ENCODE results near the gene PHF5A. TPM values are rescaled to one million over a fixed set of nuclear protein-coding genes. Genes with fewer than 3 reads are reported as not detected.
"Not testable (repeated sequence)": the region's sequence is repeated elsewhere in the genome, so short reads cannot be mapped to it uniquely, and the experiment has no call there.

Gene PHF5A
- total RNA-seq, 1 donor from 2014 or later: 53.0 TPM

GRCh38 chr22:41488596-41489385 lies 20.3 kb upstream of the PHF5A start:
- DNase-seq (ENCODE audit: low spot score in 2 of 2) (no peak), FAIRE-seq (no peak)

- DNase-seq (ENCODE audit: low spot score in 2 of 2) (no peak), FAIRE-seq (no peak)
Measured at GRCh38 chr22:41488076-41488475, 19.6 kb upstream of the PHF5A start.

GRCh38 chr22:41487037-41487935 lies 18.8 kb upstream of the PHF5A start:
- no peak for DNase-seq (ENCODE audit: low spot score in 2 of 2)
- no peak for FAIRE-seq

GRCh38 chr22:41485033-41485432 lies 16.5 kb upstream of the PHF5A start:
- no peak for FAIRE-seq
- no peak for DNase-seq (ENCODE audit: low spot score in 2 of 2)

GRCh38 chr22:41482319-41482935 lies 13.9 kb upstream of the PHF5A start:
- FAIRE-seq (no peak), DNase-seq (ENCODE audit: low spot score in 2 of 2) (no peak)

- no peak for DNase-seq (ENCODE audit: low spot score in 2 of 2)
- no peak for FAIRE-seq
Measured at GRCh38 chr22:41481925-41482318, 13.4 kb upstream of the PHF5A start.

- FAIRE-seq (no peak), DNase-seq (ENCODE audit: low spot score in 2 of 2) (no peak)
Measured at GRCh38 chr22:41481131-41481830, 12.8 kb upstream of the PHF5A start.

GRCh38 chr22:41480397-41480735 lies 11.9 kb upstream of the PHF5A start:
- FAIRE-seq (no peak), DNase-seq (ENCODE audit: low spot score in 2 of 2) (no peak)

- DNase-seq (ENCODE audit: low spot score in 2 of 2) (peak; percentile 17 to 40), FAIRE-seq (no peak)
Measured at GRCh38 chr22:41479671-41480396, 11.3 kb upstream of the PHF5A start.

GRCh38 chr22:41478891-41479521 lies 10.5 kb upstream of the PHF5A start:
- FAIRE-seq: no peak

GRCh38 chr22:41478473-41478872 lies 10.0 kb upstream of the PHF5A start:
- FAIRE-seq (no peak), DNase-seq (ENCODE audit: low spot score in 2 of 2) (no peak)

More at GRCh38 chr22:41478891-41479521, 10.5 kb upstream of the PHF5A start:
- no peak for DNase-seq (ENCODE audit: low spot score in 2 of 2)

GRCh38 chr22:41474872-41475451 lies 6.5 kb upstream of the PHF5A start:
- FAIRE-seq: no peak

GRCh38 chr22:41471568-41471967 lies 3.1 kb upstream of the PHF5A start:
- no peak for FAIRE-seq
- DNase-seq (ENCODE audit: low spot score in 2 of 2): no peak

More at GRCh38 chr22:41474872-41475451, 6.5 kb upstream of the PHF5A start:
- DNase-seq (ENCODE audit: low spot score in 2 of 2): no peak

- FAIRE-seq (no peak), DNase-seq (ENCODE audit: low spot score in 2 of 2) (no peak)
Measured at GRCh38 chr22:41470886-41471285, 2.4 kb upstream of the PHF5A start.

GRCh38 chr22:41469218-41469851 lies 843 bp upstream of the PHF5A start:
- DNase-seq (ENCODE audit: low spot score in 2 of 2): no peak
- no peak for FAIRE-seq

GRCh38 chr22:41461901-41462300 lies 6.6 kb downstream of the PHF5A start:
- FAIRE-seq (no peak), DNase-seq (ENCODE audit: low spot score in 2 of 2) (no peak)

GRCh38 chr22:41460071-41460470 lies 8.4 kb downstream of the PHF5A start:
- not testable (repeated sequence) for FAIRE-seq; DNase-seq (ENCODE audit: low spot score in 2 of 2)

- DNase-seq (ENCODE audit: low spot score in 2 of 2): no peak
- FAIRE-seq: no peak
Measured at GRCh38 chr22:41459431-41459830, 9.1 kb downstream of the PHF5A start.
